Measurements from ENCODE around the gene KLRF2.

- no peak for TF ChIP-seq CTCF (conservative IDR thresholded peaks at IDR 0.05; ENCODE audit: low read length)
- TF ChIP-seq EZH2phosphoT487 (IDR thresholded peaks at IDR 0.05; ENCODE audit: borderline replicate concordance) = no peak
Measured at GRCh38 chr12:9943240-9943639, 62.0 kb downstream of the KLRF2 start.
